ENCODE results near the gene MRGPRE. TPM values are rescaled to one million over a fixed set of nuclear protein-coding genes. Genes with fewer than 3 reads are reported as not detected.

MRGPRE gene
- total and polyA plus RNA-seq, 2 donors (not counting 1 experiment from before 2014, with no cell fraction given) = not detected

- peaks cover 9% of the 10 kb centered on the region for H3K27me3 Mint-ChIP-seq
- POLR2A ChIA-PET = no interaction called here
- Histone ChIP-seq H2AFZ (ENCODE audit: insufficient read depth, low read depth, low read length, poor library complexity, severe bottlenecking) (no peak overlapping the region), H3K4me3 (ENCODE audit: control extremely low read depth in 1 of 5, extremely low read depth in 1 of 5, insufficient read depth in 1 of 5, low read depth in 2 of 5, low read length in 4 of 5) (no peak overlapping the region), H3K4me2 (replicated peaks; ENCODE audit: low read depth, low read length, poor library complexity, severe bottlenecking) (no peak overlapping the region), H3K36me3 (replicated peaks in 1 of 2; ENCODE audit: control extremely low read depth in 1 of 2, control insufficient read depth in 1 of 2, extremely low read depth in 1 of 2, insufficient read depth in 2 of 2, low read length in 1 of 2) (no peaks in the 10 kb centered on the region), H3K4me1 (ENCODE audit: control insufficient read depth in 2 of 2, insufficient read depth in 2 of 2, low read length in 2 of 2) (no peaks in the 10 kb centered on the region), H3K9ac (ENCODE audit: low read length) (no peak overlapping the region), H3K27me3 (replicated peaks in 1 of 4; ENCODE audit: control extremely low read depth in 1 of 4, control insufficient read depth in 3 of 4, insufficient read depth in 4 of 4, low read length in 3 of 4) (peaks cover 0 to 7% (median 0%) of the 10 kb centered on the region in 4 experiments), H3K9me3 (ENCODE audit: control extremely low read depth in 1 of 3, control insufficient read depth in 2 of 3, insufficient read depth in 1 of 3, low read length in 2 of 3) (no peaks in the 10 kb centered on the region), H3K79me2 (ENCODE audit: control insufficient read depth, insufficient read depth, low read length) (no peaks in the 10 kb centered on the region), H4K20me1 (ENCODE audit: control insufficient read depth, insufficient read depth, low read length, poor library complexity, severe bottlenecking) (no peaks in the 10 kb centered on the region), H3K27ac (ENCODE audit: low read length in 2 of 2) (no peak overlapping the region)
- ATAC-seq (ENCODE audit: low read depth) (no peak), DNase-seq (no peak)
- WGBS (ENCODE audit: insufficient coverage) = 86% methylated on average over 18 of the region's 21 CpGs
- TF ChIP-seq, protein P1, sequence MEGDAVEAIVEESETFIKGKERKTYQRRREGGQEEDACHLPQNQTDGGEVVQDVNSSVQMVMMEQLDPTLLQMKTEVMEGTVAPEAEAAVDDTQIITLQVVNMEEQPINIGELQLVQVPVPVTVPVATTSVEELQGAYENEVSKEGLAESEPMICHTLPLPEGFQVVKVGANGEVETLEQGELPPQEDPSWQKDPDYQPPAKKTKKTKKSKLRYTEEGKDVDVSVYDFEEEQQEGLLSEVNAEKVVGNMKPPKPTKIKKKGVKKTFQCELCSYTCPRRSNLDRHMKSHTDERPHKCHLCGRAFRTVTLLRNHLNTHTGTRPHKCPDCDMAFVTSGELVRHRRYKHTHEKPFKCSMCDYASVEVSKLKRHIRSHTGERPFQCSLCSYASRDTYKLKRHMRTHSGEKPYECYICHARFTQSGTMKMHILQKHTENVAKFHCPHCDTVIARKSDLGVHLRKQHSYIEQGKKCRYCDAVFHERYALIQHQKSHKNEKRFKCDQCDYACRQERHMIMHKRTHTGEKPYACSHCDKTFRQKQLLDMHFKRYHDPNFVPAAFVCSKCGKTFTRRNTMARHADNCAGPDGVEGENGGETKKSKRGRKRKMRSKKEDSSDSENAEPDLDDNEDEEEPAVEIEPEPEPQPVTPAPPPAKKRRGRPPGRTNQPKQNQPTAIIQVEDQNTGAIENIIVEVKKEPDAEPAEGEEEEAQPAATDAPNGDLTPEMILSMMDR (IDR thresholded peaks at IDR 0.05) = no peak
- no peak for TF ChIP-seq EZH2 (IDR thresholded peaks at IDR 0.05; ENCODE audit: borderline replicate concordance, insufficient read depth, low read depth, low read length, poor library complexity, severe bottlenecking)
- H3K4me3 Mint-ChIP-seq = no peak overlapping the region
- H3K27ac Mint-ChIP-seq = no peak overlapping the region
- intact Hi-C loops (cut with micrococcal nuclease) = no loop called here
- H3K4me1 Mint-ChIP-seq = no peaks in the 10 kb centered on the region
- no peaks in the 10 kb centered on the region for H3K9me3 Mint-ChIP-seq (ENCODE audit: insufficient read depth)
- CTCF ChIA-PET = no interaction called here
Observed at GRCh38 chr11:3220521-3221407, 11.5 kb downstream of the MRGPRE start.

GRCh38 chr11:3220101-3220500, 12.1 kb downstream of the MRGPRE start:
- TF ChIP-seq, protein P1 (IDR thresholded peaks at IDR 0.05) = no peak
- TF ChIP-seq EZH2 (IDR thresholded peaks at IDR 0.05; ENCODE audit: borderline replicate concordance, insufficient read depth, low read depth, low read length, poor library complexity, severe bottlenecking) = no peak
- Histone ChIP-seq H3K4me2 (replicated peaks; ENCODE audit: low read depth, low read length, poor library complexity, severe bottlenecking) (no peak overlapping the region), H2AFZ (ENCODE audit: insufficient read depth, low read depth, low read length, poor library complexity, severe bottlenecking) (no peak overlapping the region), H3K9me3 (ENCODE audit: control extremely low read depth in 1 of 3, control insufficient read depth in 2 of 3, insufficient read depth in 1 of 3, low read length in 2 of 3) (no peaks in the 10 kb centered on the region), H3K79me2 (ENCODE audit: control insufficient read depth, insufficient read depth, low read length) (no peaks in the 10 kb centered on the region), H3K36me3 (replicated peaks in 1 of 2; ENCODE audit: control extremely low read depth in 1 of 2, control insufficient read depth in 1 of 2, extremely low read depth in 1 of 2, insufficient read depth in 2 of 2, low read length in 1 of 2) (no peaks in the 10 kb centered on the region), H3K4me3 (ENCODE audit: control extremely low read depth in 1 of 5, extremely low read depth in 1 of 5, insufficient read depth in 1 of 5, low read depth in 2 of 5, low read length in 4 of 5) (no peak overlapping the region), H3K9ac (ENCODE audit: low read length) (no peak overlapping the region), H3K4me1 (ENCODE audit: control insufficient read depth in 2 of 2, insufficient read depth in 2 of 2, low read length in 2 of 2) (no peaks in the 10 kb centered on the region), H3K27ac (ENCODE audit: low read length in 2 of 2) (no peak overlapping the region), H4K20me1 (ENCODE audit: control insufficient read depth, insufficient read depth, low read length, poor library complexity, severe bottlenecking) (no peaks in the 10 kb centered on the region), H3K27me3 (replicated peaks in 1 of 4; ENCODE audit: control extremely low read depth in 1 of 4, control insufficient read depth in 3 of 4, insufficient read depth in 4 of 4, low read length in 3 of 4) (peaks cover 0 to 8% (median 0%) of the 10 kb centered on the region in 4 experiments)
- no peak overlapping the region for H3K27ac Mint-ChIP-seq
- peaks cover 11% of the 10 kb centered on the region for H3K27me3 Mint-ChIP-seq
- ChIA-PET CTCF (no interaction called here), POLR2A (no interaction called here)
- ATAC-seq (ENCODE audit: low read depth) (no peak), DNase-seq (no peak)
- intact Hi-C loops (cut with micrococcal nuclease) = no loop called here
- H3K4me3 Mint-ChIP-seq = no peak overlapping the region
- no peaks in the 10 kb centered on the region for H3K9me3 Mint-ChIP-seq (ENCODE audit: insufficient read depth)
- 71% methylated on average over 9 of the region's 11 CpGs for WGBS (ENCODE audit: insufficient coverage)
- no peaks in the 10 kb centered on the region for H3K4me1 Mint-ChIP-seq

All from B cell (primary cell).